Tracheal epithelial cell (primary cell): Measurements from ENCODE around the gene IL9. TPM values are rescaled to one million over a fixed set of nuclear protein-coding genes. Genes with fewer than 3 reads are reported as not detected.

ENCODE experiments used
- total RNA-seq: library from RNA; depleted of rRNA; stranded (reverse); fragments of >200 nt; gene quantifications from 2 replicates; pipeline ENCODE4 v1.2.1, GENCODE V29; 2014

The IL9 gene
- not detected in 2 replicates for total RNA-seq

DNA sequence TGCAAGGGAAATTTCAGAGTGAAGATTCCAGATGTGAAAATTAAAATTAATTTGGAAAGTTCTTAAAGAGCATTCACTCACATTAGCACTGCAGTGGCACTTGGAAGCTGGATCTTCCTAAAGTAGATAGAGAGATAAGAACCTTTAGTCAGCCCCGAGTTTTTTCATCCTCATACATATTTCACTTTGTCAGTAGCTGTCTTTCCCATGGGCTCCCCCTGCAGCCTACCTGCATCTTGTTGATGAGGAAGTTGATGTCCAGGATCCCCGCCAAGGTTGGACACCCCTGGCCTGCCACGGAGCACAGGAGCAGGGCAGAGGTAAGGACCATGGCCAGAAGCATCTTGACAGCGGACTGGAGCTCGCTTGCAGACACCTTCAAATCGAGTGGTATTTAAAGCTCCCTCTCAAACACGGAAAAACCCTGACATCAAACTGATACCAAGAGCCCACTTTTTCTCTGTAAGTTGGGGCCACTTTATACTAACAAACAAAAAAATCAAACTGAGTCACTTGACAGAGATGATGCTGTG, at the start of gene IL9:
Gene IL9, minus strand, starts transcription at position 368 of the 533 bp plus-strand sequence. Its CDS starts 25 bp downstream, at position 343.

Other genes with a start within 250 kb of the IL9 start
- gene SLC25A48, start 61.2 kb downstream of the IL9 start, total RNA-seq: not detected in 2 replicates
- gene LECT2, start 59.1 kb upstream of the IL9 start, total RNA-seq: not detected in 2 replicates
- 329 and 533 TPM in 2 replicates for gene TGFBI, start 133.1 kb upstream of the IL9 start, total RNA-seq
- 28.9 and 42.4 TPM in 2 replicates for gene SMAD5, start 237.0 kb upstream of the IL9 start, total RNA-seq